Endothelial cell of umbilical vein (primary cell): ENCODE data around the gene CAPN15.

Experiments used
- CTCF ChIP-seq, 2 donors: IDR thresholded peaks; 1 replicate in 1 of 2; 2 replicates in 1 of 2; pipeline ENCODE4 v1.5.1; 2011; ENCODE audit warnings: low read length in 2 of 2, mild to moderate bottlenecking in 2 of 2, moderate library complexity in 2 of 2, control low read depth in 1 of 2, inconsistent platforms in 1 of 2, low read depth in 1 of 2; ENCODE audit not compliant: insufficient read depth in 1 of 2; ENCODE audit errors: extremely low read depth in 1 of 2
- POLR2AphosphoS5 ChIP-seq: IDR thresholded peaks from 2 replicates; pipeline ENCODE4 v1.6.1; 2012; ENCODE audit warnings: low read depth, mild to moderate bottlenecking, control low read depth, low read length, moderate library complexity; ENCODE audit not compliant: insufficient read depth

- TF ChIP-seq POLR2AphosphoS5 (no peak), CTCF (IDR thresholded peaks at IDR 0.05; ENCODE audit: extremely low read depth in 1 of 2, insufficient read depth in 1 of 2, low read depth in 1 of 2, low read length in 2 of 2) (no peak)
Measured at GRCh38 chr16:489606-490005, 37.9 kb upstream of the CAPN15 start.
